ENCODE measurements around the gene SLFN14. TPM values are rescaled to one million over a fixed set of nuclear protein-coding genes. Genes with fewer than 3 reads are reported as not detected.

SLFN14 gene
- total and polyA plus RNA-seq, 2 donors (not counting 1 experiment from before 2014, with no cell fraction given), result not detected

DNA sequence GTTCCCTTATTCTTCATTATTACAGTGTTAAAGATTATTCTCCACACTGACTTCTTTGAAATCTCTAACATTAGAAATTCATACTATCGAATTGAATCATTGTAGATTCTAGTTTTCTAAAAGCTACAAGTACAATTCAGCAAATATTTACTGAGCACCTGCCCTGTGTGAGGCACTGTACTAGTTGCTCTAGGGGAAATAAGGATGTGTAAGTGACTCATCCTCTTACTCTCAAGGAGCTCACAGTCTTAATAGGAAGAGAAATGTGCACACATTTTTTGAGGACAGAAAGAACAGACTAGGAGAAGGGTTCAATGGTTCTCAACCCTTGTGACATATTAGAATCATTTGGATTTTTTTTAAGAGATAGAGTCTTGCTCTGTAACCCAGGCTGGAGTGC is 15.5 kb downstream of the SLFN14 start:
- ATAC-seq (ENCODE audit: low read depth), result no peak
- Histone ChIP-seq H3K9me3 (ENCODE audit: control extremely low read depth in 1 of 3, control insufficient read depth in 2 of 3, insufficient read depth in 1 of 3, low read length in 2 of 3) (no peaks in the 10 kb centered on the region), H3K4me1 (ENCODE audit: control insufficient read depth in 2 of 2, insufficient read depth in 2 of 2, low read length in 2 of 2) (peaks cover 19 to 26% of the 10 kb centered on the region in 2 donors), H2AFZ (ENCODE audit: insufficient read depth, low read depth, low read length, poor library complexity, severe bottlenecking) (no peak overlapping the region), H4K20me1 (ENCODE audit: control insufficient read depth, insufficient read depth, low read length, poor library complexity, severe bottlenecking) (no peaks in the 10 kb centered on the region), H3K4me2 (replicated peaks; ENCODE audit: low read depth, low read length, poor library complexity, severe bottlenecking) (no peak overlapping the region), H3K36me3 (replicated peaks in 1 of 2; ENCODE audit: control extremely low read depth in 1 of 2, control insufficient read depth in 1 of 2, extremely low read depth in 1 of 2, insufficient read depth in 2 of 2, low read length in 1 of 2) (no peaks in the 10 kb centered on the region), H3K27ac (ENCODE audit: low read length in 2 of 2) (no peak overlapping the region), H3K79me2 (ENCODE audit: control insufficient read depth, insufficient read depth, low read length) (peaks cover 7% of the 10 kb centered on the region), H3K27me3 (replicated peaks in 1 of 4; ENCODE audit: control extremely low read depth in 1 of 4, control insufficient read depth in 3 of 4, insufficient read depth in 4 of 4, low read length in 3 of 4) (no peaks in the 10 kb centered on the region), H3K4me3 (ENCODE audit: control extremely low read depth in 1 of 5, extremely low read depth in 1 of 5, insufficient read depth in 1 of 5, low read depth in 2 of 5, low read length in 4 of 5) (no peak overlapping the region), H3K9ac (ENCODE audit: low read length) (no peak overlapping the region)
- no CpG with 5 or more reads among the region's 1 CpG for WGBS (ENCODE audit: insufficient coverage)
- Mint-ChIP-seq H3K9me3 (ENCODE audit: insufficient read depth) (no peaks in the 10 kb centered on the region), H3K27ac (no peak overlapping the region), H3K4me3 (no peak overlapping the region), H3K4me1 (peaks cover 26% of the 10 kb centered on the region), H3K27me3 (no peaks in the 10 kb centered on the region)
- CTCF ChIA-PET, result interaction anchor here (2.4 kb wide), 1 partner anchor 232 kb away, joined by 8 read pairs; no protein-coding TSS in a partner anchor
- intact Hi-C loops (cut with micrococcal nuclease), result no loop called here
- POLR2A ChIA-PET, result no interaction called here
- no peak for DNase-seq
- TF ChIP-seq, protein P1, sequence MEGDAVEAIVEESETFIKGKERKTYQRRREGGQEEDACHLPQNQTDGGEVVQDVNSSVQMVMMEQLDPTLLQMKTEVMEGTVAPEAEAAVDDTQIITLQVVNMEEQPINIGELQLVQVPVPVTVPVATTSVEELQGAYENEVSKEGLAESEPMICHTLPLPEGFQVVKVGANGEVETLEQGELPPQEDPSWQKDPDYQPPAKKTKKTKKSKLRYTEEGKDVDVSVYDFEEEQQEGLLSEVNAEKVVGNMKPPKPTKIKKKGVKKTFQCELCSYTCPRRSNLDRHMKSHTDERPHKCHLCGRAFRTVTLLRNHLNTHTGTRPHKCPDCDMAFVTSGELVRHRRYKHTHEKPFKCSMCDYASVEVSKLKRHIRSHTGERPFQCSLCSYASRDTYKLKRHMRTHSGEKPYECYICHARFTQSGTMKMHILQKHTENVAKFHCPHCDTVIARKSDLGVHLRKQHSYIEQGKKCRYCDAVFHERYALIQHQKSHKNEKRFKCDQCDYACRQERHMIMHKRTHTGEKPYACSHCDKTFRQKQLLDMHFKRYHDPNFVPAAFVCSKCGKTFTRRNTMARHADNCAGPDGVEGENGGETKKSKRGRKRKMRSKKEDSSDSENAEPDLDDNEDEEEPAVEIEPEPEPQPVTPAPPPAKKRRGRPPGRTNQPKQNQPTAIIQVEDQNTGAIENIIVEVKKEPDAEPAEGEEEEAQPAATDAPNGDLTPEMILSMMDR (IDR thresholded peaks at IDR 0.05), result no peak
- no peak for TF ChIP-seq EZH2 (IDR thresholded peaks at IDR 0.05; ENCODE audit: borderline replicate concordance, insufficient read depth, low read depth, low read length, poor library complexity, severe bottlenecking)

DNA sequence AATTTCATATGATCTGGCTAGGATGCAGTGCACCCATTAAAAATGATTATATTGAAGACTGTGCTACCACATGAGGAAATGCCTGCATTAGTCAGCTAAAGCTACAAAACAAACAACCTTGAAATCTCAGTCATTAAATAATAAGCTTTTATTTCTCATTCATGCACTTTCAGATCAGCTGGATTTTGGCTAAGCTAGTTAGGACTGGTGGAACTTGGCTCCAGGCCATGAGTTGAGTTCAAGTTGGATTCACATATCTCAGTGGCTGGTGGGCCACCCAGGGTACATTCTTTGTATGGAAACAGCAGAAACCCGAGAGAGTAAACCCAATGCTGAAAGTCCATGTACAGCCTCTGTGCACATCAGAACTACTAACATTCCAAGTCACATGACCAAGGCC is 16.8 kb downstream of the SLFN14 start:
- POLR2A ChIA-PET, result no interaction called here

More for the DNA sequence above, 16.8 kb downstream of the SLFN14 start:
- WGBS (ENCODE audit: insufficient coverage), result no CpG with 5 or more reads among the region's 1 CpG
- Histone ChIP-seq H3K36me3 (replicated peaks in 1 of 2; ENCODE audit: control extremely low read depth in 1 of 2, control insufficient read depth in 1 of 2, extremely low read depth in 1 of 2, insufficient read depth in 2 of 2, low read length in 1 of 2) (no peaks in the 10 kb centered on the region), H2AFZ (ENCODE audit: insufficient read depth, low read depth, low read length, poor library complexity, severe bottlenecking) (no peak overlapping the region), H3K4me1 (ENCODE audit: control insufficient read depth in 2 of 2, insufficient read depth in 2 of 2, low read length in 2 of 2) (peaks cover 27 to 36% of the 10 kb centered on the region in 2 donors), H3K9me3 (ENCODE audit: control extremely low read depth in 1 of 3, control insufficient read depth in 2 of 3, insufficient read depth in 1 of 3, low read length in 2 of 3) (no peaks in the 10 kb centered on the region), H3K27ac (ENCODE audit: low read length in 2 of 2) (no peak overlapping the region), H4K20me1 (ENCODE audit: control insufficient read depth, insufficient read depth, low read length, poor library complexity, severe bottlenecking) (no peaks in the 10 kb centered on the region), H3K9ac (ENCODE audit: low read length) (no peak overlapping the region), H3K4me2 (replicated peaks; ENCODE audit: low read depth, low read length, poor library complexity, severe bottlenecking) (no peak overlapping the region), H3K79me2 (ENCODE audit: control insufficient read depth, insufficient read depth, low read length) (peaks cover 7% of the 10 kb centered on the region), H3K4me3 (ENCODE audit: control extremely low read depth in 1 of 5, extremely low read depth in 1 of 5, insufficient read depth in 1 of 5, low read depth in 2 of 5, low read length in 4 of 5) (no peak overlapping the region), H3K27me3 (replicated peaks in 1 of 4; ENCODE audit: control extremely low read depth in 1 of 4, control insufficient read depth in 3 of 4, insufficient read depth in 4 of 4, low read length in 3 of 4) (no peaks in the 10 kb centered on the region)
- intact Hi-C loops (cut with micrococcal nuclease), result no loop called here
- DNase-seq (no peak), ATAC-seq (ENCODE audit: low read depth) (no peak)
- H3K9me3 Mint-ChIP-seq (ENCODE audit: insufficient read depth), result no peaks in the 10 kb centered on the region
- no peak for TF ChIP-seq EZH2 (IDR thresholded peaks at IDR 0.05; ENCODE audit: borderline replicate concordance, insufficient read depth, low read depth, low read length, poor library complexity, severe bottlenecking)
- TF ChIP-seq, protein P1 (IDR thresholded peaks at IDR 0.05), result no peak
- no peak overlapping the region for H3K4me3 Mint-ChIP-seq
- CTCF ChIA-PET, result interaction anchor here (2.4 kb wide), 1 partner anchor 230 kb away, joined by 8 read pairs; no protein-coding TSS in a partner anchor
- no peaks in the 10 kb centered on the region for H3K27me3 Mint-ChIP-seq
- no peak overlapping the region for H3K27ac Mint-ChIP-seq
- H3K4me1 Mint-ChIP-seq, result peaks cover 34% of the 10 kb centered on the region

Measured in B cell (primary cell).